SK-N-MC (cell line): ENCODE measurements around the gene MNX1.

Experiments used
- EZH2 ChIP-seq: fragments of 200-600 bp; sonication (generic); IDR thresholded peaks from one replicate; pipeline ENCODE4 v1.6.1; 2017; ENCODE audit warnings: antibody characterized with exemption
- POLR2AphosphoS5 ChIP-seq: IDR thresholded peaks from 2 replicates; pipeline ENCODE4 v1.6.1; 2012; ENCODE audit warnings: mild to moderate bottlenecking, low read depth, low read length, borderline replicate concordance

DNA sequence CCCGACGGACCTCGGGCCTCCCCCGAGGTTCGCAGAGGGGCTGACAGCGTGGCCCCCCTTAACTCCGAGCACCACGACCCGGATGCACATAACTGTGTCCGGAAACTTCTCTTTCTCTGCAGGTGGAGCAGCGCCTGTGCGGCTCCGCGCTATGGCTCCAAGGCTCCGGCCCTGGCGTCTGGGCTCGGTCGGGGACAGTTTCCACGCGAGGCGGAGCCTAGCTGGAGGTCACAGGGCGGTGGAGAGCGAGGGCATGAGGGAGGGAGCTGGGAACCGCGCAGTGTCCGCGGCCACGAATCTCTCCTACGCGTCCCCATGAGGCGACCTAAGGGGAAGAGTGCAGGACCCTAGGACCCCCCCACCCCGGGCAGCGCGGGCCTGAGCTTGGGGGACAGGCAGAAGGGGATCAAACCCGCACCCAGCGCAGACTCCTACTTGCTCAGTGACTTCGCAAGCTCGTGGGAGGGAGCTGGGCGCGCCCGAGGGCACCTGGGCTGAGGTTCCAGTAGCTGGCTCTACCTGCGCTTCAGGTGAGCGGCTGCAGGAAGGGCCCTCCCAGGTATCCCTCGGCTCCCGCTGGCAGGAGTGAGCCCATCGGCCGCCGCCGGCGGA lies 8.6 kb upstream of the MNX1 start:
- TF ChIP-seq POLR2AphosphoS5: no peak
- no peak for TF ChIP-seq EZH2
